Measurements from ENCODE around the gene WDPCP. TPM values are rescaled to one million over a fixed set of nuclear protein-coding genes. Genes with fewer than 3 reads are reported as not detected.
"Not testable (repeated sequence)": the region's sequence is repeated elsewhere in the genome, so short reads cannot be mapped to it uniquely, and the experiment has no call there.

Gene WDPCP
- polyA plus RNA-seq, 5 donors = 10.1 to 18.0 (median 15.4) TPM

DNA sequence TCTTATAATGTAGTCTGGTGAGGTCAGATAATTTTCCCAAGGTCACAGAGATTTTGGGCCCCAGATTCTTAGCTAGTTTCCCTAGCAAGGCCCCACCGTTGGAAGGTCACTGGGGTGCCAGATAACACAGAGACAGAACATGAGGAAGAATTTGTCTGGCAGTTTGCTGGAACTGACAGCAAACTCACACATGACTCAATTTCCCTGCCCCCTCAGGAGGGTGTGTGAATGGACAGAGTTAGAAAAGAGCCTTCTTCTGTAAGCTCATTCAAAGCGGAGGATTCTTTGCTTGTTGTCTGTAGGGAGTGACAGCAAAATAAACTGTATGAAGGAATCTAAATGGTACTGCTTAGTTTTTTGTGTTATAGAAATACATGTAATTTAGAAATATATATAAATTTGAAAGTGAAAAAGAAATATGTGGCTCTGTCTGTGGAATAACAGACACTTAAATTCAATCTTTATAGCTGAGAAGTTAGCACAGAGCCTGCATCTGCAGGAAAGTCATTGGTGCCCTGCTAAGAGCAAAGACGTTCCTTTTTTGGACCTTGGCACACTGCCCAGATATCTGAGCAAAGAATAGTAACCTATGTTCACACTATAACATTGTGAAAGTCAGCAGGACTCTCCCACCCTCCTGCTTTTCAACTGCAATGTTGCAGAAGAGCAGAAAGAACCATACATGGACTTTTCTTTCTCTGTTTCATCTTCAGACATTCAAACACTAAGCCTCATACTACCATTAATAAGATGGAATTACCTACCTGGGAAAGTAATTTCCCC lies 2.5 kb upstream of the WDPCP start:
- no peak for DNase-seq

DNA sequence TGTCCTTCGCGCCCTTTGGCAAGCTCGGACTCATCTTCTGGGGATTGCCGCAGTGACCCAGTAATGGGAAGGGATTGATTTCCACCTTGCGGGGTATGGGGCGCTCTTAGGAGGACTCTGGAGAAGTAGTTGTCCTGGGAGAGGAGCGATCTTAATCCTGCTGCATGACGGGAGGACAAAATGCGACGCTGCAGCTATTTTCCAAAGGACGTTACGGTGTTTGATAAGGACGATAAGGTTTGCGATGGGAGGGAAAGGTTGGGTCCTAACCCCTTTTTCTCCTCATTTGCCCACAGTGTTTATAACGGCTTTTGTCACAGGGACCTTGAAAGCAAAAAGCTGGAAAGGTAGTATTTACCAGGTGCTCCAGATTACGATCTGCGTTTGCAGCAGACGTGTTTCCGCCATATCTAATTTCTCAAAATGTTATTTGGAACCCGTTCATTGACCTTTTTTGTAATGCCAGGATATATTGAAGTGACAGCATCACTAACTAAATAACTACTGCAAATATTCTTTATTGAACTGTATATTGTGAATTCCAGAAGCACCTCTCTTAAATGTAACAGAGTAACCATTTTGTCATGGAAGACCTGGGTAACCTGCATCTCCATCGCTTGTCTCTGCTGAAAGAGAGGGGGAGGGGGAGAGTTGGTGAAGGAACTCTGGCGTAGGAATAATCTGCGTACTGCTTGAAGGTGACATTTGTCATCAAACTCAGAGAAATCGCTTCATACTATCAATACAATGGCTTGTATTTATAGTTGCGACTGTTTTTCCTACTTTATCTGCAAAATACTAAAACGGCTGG lies 1.1 kb upstream of the WDPCP start:
- no peak for DNase-seq

DNA sequence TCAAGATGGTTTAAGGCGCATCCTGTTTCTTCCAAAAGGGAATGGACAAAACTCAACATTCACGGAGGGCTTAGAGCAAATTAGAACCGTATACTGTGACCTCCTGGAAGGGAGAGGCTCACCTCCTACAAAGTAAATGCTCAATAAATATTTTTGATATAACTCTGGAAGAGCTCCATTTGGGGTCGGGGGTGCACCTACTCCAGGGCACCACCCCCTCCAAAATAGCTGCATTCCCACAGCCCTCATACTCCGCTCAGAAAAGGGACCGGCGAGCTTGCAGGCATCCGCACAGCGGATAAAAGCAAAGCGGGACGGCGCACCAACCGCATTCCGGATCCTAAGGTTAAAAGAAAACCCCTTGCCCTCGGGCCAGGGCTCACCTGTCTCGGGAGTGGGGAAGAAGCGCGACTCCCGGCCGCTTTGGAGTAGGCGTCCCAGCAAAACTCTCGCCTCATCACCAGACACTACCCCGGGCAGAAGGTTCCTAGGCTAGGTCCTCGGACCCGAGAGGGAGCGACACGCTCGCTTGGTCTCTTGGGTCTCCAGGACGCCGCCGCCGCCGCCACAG lies 378 bp downstream of the WDPCP start:
- DNase-seq = no peak

DNA sequence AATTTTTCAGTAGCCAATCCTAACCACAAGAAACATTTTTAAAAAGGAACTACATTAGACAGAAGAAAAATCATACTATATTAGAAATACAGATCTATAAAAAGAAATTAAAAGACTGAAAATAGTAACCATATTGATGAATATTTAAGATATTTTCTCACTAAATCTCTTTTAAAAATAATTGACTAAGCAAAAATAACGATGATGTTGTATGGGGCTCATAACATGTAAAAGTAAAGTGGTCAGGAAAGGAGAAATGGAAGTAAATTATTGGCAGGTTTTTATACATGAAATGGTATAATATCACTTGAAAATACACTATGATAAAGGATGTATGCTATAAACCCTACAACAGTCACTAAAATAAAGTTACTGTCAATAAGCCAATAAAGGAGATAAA lies 5.4 kb downstream of the WDPCP start:
- DNase-seq = no peak

DNA sequence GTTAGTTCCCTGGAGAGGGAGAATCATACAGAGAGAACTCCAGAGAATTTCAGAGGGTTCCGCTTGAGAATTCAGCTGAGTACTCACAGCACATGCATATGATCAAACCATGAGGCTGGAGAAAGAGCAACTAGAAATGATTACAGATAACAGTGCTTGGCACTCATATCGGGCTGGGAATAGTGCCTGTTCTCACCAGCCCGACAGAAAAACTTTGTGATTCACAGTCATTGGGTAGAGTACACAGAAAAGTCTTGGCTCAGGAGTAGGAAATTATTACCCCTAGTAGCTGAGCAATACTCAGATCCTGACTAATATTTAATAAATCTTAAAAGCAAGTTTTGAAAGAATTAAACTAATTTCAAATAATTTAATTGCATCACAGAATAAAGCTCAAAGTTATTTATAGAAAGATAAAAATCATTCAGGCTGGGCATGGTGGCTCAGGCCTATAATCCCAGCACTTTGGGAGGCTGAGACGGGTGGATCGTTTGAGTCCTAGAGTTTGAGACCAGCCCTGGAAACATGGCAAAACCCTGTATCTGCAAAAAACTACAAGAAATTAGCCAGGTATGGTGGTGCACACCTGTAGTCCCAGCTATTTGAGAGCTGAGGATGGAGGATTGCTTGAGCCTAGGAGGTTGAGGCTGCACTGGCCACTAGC lies 6.8 kb downstream of the WDPCP start:
- no peak for DNase-seq

DNA sequence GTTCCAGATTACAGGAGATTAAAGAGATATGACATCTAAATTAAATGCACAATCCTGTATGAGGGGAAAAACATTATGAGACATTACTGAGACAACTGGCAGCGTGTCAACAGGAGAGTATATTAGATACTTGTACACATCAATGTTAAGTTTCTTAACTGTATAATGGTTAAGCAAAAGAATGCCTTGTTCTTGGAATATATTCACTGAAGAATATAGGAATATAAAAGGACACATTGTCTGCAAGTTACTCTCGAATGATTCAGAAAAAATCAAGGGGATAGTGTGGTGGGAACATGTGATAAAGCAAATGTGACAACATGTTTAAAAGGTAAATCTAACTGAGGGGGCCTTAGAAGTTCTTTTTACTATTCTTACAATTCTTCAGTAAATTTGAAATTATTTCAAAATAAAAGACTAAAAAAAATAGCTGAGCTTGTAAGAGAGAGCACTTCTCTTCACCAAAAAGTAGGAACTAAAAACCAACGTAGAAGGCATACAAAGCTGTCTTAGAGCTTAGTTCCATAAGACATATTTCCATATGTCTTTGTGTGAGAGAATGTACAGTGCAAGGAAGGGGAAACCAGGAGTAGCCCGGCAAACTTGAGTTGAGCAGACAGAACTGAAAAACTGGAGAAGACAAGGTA lies 7.5 kb downstream of the WDPCP start:
- no peak for DNase-seq

DNA sequence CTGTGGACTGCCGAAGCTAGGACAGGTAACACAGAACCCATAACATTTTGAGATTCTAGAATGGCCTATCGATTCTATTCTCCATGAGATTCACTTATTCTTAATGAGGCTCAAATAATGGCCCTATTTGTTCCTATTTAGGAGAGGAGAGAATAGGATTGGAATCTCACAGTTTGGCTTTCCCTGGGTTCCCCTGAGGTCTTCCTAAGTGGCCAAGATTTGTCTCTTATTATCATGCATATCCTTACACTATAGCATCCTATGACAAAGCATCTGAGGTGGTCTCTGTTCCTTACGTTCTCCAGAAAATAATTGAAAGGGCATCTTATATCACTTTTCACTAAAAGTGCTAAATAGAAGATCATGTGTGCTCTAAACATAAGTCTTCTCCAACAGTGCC lies 9.5 kb downstream of the WDPCP start:
- DNase-seq = no peak

DNA sequence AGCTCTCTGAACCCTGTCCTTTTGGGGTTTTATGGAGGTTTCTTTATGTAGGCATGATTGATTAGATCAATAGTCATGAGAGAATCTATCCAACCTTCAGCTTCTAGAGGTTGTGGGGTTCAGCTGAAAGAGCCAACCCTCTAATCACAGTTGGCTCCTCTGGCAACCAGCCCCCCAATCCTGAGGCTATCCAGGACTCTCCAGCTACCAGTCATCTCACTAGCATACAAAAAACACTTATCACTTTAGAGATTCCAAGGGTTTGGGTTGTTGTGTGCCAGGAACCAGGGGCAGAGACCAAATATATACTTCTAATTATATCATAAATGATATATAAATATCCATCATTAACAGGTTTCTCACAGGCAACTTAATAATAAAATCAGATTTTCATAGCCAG lies 11.7 kb downstream of the WDPCP start:
- no peak for DNase-seq

DNA sequence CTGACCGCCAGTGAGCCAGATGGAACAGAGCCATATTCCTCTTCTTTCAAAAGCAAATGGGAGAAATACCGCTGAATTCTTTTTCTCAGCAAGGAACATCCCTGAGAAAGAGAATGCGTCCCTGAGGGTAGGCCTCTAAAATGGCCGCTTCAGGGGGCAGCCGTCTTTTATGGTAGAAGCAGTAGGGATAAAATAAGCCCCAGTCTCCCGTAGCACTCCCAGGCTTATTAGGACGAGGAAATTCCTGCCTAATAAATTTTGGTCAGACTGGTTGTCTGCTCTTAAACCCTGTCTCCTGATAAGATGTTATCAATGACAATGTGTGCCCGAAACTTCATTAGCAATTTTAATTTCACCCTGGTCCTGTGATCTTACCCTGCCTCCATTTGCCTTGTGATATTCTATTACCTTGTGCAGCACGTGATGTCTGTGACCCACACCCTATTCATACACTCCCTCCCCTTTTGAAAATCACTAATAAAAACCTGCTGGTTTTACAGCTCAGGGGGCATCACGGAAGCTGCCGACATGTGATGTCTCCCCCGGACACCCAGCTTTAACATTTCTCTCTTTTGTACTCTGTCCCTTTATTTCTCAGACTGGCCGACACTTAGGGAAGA lies 14.4 kb downstream of the WDPCP start:
- DNase-seq = not testable (repeated sequence)

DNA sequence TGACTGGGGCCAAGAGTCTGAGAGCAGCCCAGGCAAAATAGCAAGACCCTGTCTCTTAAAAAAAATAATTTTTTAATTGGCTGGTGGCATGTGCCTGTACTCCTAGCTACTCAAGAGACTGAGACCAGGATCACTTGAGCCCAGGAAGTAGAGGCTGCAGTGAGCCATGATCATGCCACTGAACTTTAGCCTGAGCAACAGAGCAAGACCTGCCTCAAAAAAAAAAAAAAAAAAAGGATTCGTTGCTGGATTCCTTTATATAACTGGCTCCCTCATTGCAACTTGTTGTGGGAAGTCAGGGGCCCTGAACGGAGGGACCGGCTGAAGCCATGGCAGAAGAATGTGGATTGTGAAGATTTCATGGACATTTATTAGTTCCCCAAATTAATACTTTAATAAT lies 15.3 kb downstream of the WDPCP start:
- not testable (repeated sequence) for DNase-seq

DNA sequence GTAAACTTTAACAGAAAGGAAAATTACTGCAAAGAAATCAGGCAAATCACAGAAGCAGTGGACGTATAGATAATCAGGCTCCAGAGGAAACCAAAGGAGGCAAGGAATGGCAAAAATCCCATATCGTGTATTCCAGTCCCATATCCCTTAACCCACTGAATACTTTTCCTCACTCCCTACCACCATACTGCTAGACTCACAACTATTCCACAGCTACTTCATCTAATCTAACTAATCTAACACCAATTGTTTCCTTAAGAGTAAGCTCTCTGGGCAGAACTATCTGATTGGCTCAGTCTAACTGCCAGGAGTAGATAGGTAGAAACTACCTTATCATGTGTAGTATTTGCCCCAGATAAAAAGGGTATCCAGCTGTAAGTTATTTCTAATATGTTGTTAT lies 16.3 kb downstream of the WDPCP start:
- DNase-seq = no peak

DNA sequence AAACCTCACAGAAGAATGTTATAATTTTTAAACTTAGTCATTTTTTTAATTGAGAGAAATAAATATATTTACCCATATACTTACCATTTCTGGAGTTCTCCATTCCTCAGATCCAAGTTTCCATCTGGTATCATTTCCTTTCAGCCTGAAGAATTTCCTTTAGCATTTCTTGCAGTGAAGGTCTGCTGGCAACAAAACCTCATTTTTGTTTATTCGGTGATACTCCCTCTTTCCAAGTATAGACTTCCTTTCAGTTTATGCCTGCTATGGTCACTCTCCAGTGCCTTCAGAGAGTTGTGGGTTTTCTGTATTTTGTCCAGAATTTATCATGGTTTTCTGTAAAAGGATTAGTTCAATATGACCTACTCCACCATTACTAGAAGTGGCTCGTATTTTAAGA lies 17.0 kb downstream of the WDPCP start:
- no peak for DNase-seq

DNA sequence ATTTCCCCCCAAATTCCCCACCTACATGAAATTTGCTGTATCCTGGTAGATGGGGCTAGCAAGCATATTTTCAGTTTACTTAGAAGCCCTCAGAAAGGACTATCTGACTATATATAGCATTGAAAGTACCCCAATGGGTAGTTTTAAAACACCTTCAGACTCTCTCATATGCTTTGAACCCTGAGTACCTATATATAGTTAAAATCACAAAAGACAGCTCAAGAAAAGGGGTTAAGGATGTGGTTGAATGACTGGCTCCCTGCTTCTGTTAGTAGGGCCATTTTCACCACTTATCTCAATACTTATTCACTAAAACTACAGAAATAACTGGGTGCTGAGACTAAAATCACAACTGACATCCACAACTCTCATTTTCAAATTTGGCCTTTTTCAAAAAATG lies 18.5 kb downstream of the WDPCP start:
- DNase-seq = no peak

DNA sequence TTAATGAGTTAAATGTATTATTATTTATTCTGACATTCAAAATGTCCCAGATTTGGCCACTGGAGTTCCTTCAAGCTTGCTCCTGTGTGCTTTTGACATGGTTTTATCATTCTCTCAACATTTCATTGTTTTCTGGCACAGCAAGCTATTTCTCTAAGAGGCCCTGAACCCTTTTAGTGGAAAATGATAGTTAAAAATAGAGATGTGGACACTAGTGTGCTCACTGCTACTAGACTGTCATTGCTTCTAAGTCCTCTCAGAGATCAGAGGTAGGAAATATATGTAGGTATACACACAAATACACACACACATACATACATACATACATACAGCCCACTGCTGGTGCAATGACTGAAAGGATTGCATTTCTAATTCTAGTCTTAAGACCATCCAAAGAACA lies 25.5 kb downstream of the WDPCP start:
- no peak for DNase-seq

DNA sequence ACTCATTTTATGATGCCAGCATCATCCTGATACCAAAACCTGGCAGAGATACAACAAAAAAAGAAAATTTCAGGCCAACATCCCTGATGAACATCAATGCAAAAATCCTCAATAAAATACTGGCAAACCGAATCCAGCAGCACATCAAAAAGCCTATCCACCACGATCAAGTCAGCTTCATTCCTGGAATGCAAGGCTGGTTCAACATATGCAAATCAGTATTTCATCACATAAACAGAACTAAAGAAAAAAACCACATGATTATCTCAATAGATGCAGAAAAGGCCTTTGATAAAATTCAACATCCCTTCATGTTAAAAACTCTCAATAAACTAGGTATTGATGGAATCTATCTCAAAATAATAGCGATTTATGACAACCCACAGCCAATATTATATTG lies 29.4 kb downstream of the WDPCP start:
- not testable (repeated sequence) for DNase-seq

DNA sequence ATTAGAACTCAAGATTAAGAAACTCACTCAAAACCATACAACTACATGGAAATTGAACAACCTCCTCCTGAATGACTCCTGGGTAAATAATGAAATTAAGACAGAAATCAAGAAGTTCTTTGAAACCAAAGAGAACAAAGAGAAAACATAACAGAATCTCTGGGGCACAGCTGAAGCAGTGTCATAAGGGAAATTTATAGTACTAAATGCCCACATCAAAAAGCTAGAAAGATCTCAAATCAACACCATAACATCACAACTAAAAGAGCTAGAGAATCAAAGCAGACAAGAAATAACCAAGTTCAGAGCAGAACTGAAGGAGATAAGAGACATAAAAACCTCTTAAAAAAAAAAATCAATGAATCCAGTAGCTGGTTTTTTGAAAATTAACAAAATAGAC lies 30.5 kb downstream of the WDPCP start:
- not testable (repeated sequence) for DNase-seq

DNA sequence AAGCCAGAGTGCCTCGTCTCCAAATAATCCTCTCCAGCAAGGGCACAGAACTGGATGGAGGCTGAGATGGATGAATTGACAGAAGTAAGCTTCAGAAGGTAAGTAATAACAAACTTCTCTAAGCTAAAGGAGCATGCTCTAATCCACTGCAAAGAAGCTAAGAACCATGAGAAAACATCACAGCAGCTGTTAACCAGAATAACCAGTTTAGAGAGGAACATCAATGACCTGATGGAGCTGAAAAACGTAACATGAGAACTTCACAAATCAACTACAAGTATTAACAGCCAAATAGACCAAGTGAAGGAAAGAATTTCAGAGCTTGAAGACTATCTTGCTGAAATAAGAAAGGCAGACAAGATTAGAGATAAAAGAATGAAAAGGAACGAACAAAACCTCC lies 32.3 kb downstream of the WDPCP start:
- DNase-seq = no peak

DNA sequence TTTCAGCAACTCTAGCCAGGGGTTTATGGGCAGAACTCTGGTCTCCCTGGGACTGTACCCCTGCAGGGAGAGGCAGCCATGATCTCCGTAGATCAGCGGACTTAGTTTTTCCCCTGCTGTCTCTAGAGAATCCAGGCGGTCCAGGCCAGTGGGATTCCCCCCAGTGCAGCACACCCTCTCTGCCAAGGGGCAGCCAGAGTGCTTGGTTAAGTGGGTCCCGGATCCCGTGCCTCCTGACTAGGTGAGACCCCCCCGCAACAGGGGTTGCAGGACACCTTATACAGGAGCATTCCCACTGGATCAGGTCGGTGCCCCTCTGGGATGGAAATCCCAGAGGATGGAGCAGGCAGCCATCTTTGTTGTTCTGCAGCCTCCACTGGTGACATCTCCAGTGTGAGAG lies 33.0 kb downstream of the WDPCP start:
- DNase-seq = no peak

DNA sequence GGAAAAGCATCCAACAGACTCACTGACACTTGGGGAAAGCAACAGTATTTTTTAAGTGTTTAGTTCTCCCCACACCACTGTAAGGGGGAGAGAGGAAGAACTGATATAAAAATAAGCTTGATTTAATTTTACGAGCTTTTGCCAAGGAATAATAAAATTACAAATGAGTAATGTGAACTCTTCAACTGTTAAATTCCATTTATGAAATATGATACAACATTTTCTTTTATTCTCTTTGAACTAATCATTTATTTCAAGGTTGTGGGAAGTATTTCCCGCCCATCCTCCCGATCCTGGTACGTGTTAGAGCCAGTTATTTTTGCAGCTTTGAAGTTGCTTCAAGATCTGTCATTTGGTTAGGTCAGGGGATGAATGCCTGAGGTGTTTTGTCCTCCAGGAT lies 35.2 kb downstream of the WDPCP start:
- DNase-seq = no peak

DNA sequence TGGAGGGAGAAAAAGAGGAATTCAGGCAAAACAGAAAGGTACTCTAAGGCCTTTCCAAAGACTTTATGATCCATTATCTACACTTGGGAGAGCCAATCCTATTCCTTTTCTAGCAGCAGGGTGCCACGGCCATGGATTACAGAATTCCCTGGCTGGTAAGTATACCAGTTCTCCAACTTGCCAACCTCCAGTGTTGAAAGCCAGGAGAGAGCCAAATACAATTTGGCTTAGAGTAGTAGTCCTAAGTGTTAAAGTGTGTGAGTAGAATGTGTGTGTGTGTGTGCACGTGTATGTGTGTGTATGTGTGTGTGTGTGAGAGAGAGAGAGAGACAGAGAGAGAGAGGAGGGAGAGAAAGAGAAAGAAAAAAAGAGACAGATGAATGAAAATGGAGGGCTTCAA lies 43.3 kb downstream of the WDPCP start:
- no peak for DNase-seq

DNA sequence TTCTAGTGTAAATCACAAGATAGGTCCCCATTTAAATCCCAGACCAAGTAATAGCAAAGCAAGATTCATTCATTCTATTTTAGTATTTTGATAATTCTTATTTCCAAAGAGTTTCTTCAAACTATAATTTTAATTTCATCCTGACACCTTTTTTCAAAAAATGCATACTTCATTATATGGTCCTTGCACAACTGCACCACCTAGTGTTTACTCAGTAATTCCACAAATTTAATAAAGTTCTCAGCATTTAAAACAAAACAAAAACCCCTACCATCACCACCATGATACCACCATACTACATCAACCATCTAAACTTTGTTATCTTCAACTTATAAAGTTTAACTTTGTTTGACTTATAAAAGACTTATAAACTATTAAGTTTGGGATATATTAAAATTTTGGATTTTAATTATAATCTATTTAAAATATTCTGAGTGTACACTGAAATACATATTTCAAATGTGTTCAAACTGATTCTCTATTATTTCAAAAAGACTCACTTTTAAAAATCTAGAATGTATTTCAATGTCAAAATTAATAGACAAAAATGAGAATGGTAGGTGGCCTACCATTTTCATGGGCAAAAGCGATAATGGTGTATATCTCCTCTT lies 44.2 kb downstream of the WDPCP start:
- DNase-seq = peak in 1 of 2 donors; percentile 1

Measured in right lung (tissue), 5 donors.